Measurements from ENCODE around the gene TYW1. TPM values are rescaled to one million over a fixed set of nuclear protein-coding genes. Genes with fewer than 3 reads are reported as not detected.
"Not testable (repeated sequence)": the region's sequence is repeated elsewhere in the genome, so short reads cannot be mapped to it uniquely, and the experiment has no call there.

TYW1 gene
- total RNA-seq, 1 donor, result 17.4 TPM

- Histone ChIP-seq H3K4me1 (ENCODE audit: insufficient read depth, low read length) (no peaks in the 10 kb centered on the region), H3K4me3 (ENCODE audit: low read length) (no peak overlapping the region), H3K9me3 (ENCODE audit: low read depth, low read length) (no peaks in the 10 kb centered on the region), H3K27me3 (ENCODE audit: insufficient read depth, low read length) (no peaks in the 10 kb centered on the region)
Observed at GRCh38 chr7:67018940-67019339, 22.3 kb downstream of the TYW1 start.

GRCh38 chr7:67019562-67020390, 23.1 kb downstream of the TYW1 start:
- H3K4me3 ChIP-seq (ENCODE audit: low read length), result no peak overlapping the region
- no peaks in the 10 kb centered on the region for H3K9me3 ChIP-seq (ENCODE audit: low read depth, low read length)

GRCh38 chr7:67021260-67021659, 24.6 kb downstream of the TYW1 start:
- Histone ChIP-seq H3K27me3 (ENCODE audit: insufficient read depth, low read length) (no peaks in the 10 kb centered on the region), H3K4me3 (ENCODE audit: low read length) (no peak overlapping the region), H3K9me3 (ENCODE audit: low read depth, low read length) (no peaks in the 10 kb centered on the region), H3K4me1 (ENCODE audit: insufficient read depth, low read length) (no peaks in the 10 kb centered on the region)

More at GRCh38 chr7:67019562-67020390, 23.1 kb downstream of the TYW1 start:
- Histone ChIP-seq H3K4me1 (ENCODE audit: insufficient read depth, low read length) (no peaks in the 10 kb centered on the region), H3K27me3 (ENCODE audit: insufficient read depth, low read length) (no peaks in the 10 kb centered on the region)

- H3K9me3 ChIP-seq (ENCODE audit: low read depth, low read length), result no peaks in the 10 kb centered on the region
- no peaks in the 10 kb centered on the region for H3K27me3 ChIP-seq (ENCODE audit: insufficient read depth, low read length)
- no peaks in the 10 kb centered on the region for H3K4me1 ChIP-seq (ENCODE audit: insufficient read depth, low read length)
Observed at GRCh38 chr7:67022511-67022910, 25.9 kb downstream of the TYW1 start.

GRCh38 chr7:67025459-67025858, 28.8 kb downstream of the TYW1 start:
- not testable (repeated sequence) for H3K27me3 ChIP-seq (ENCODE audit: insufficient read depth, low read length); H3K4me3 ChIP-seq (ENCODE audit: low read length); H3K9me3 ChIP-seq (ENCODE audit: low read depth, low read length)

More at GRCh38 chr7:67022511-67022910, 25.9 kb downstream of the TYW1 start:
- H3K4me3 ChIP-seq (ENCODE audit: low read length), result no peak overlapping the region

GRCh38 chr7:67031685-67032084, 35.1 kb downstream of the TYW1 start:
- H3K27me3 ChIP-seq (ENCODE audit: insufficient read depth, low read length); H3K4me1 ChIP-seq (ENCODE audit: insufficient read depth, low read length); H3K4me3 ChIP-seq (ENCODE audit: low read length); H3K9me3 ChIP-seq (ENCODE audit: low read depth, low read length): not testable (repeated sequence)

More at GRCh38 chr7:67025459-67025858, 28.8 kb downstream of the TYW1 start:
- not testable (repeated sequence) for H3K4me1 ChIP-seq (ENCODE audit: insufficient read depth, low read length)

GRCh38 chr7:67033251-67033650, 36.6 kb downstream of the TYW1 start:
- Histone ChIP-seq H3K4me1 (ENCODE audit: insufficient read depth, low read length) (no peaks in the 10 kb centered on the region), H3K4me3 (ENCODE audit: low read length) (no peak overlapping the region), H3K9me3 (ENCODE audit: low read depth, low read length) (no peaks in the 10 kb centered on the region), H3K27me3 (ENCODE audit: insufficient read depth, low read length) (no peaks in the 10 kb centered on the region)

- not testable (repeated sequence) for H3K9me3 ChIP-seq (ENCODE audit: low read depth, low read length); H3K4me1 ChIP-seq (ENCODE audit: insufficient read depth, low read length); H3K27me3 ChIP-seq (ENCODE audit: insufficient read depth, low read length); H3K4me3 ChIP-seq (ENCODE audit: low read length)
Observed at GRCh38 chr7:67036432-67037395, 40.1 kb downstream of the TYW1 start.

GRCh38 chr7:67040832-67041231, 44.2 kb downstream of the TYW1 start:
- H3K27me3 ChIP-seq (ENCODE audit: insufficient read depth, low read length); H3K4me3 ChIP-seq (ENCODE audit: low read length); H3K9me3 ChIP-seq (ENCODE audit: low read depth, low read length); H3K4me1 ChIP-seq (ENCODE audit: insufficient read depth, low read length): not testable (repeated sequence)

- H3K4me1 ChIP-seq (ENCODE audit: insufficient read depth, low read length); H3K4me3 ChIP-seq (ENCODE audit: low read length); H3K27me3 ChIP-seq (ENCODE audit: insufficient read depth, low read length); H3K9me3 ChIP-seq (ENCODE audit: low read depth, low read length): not testable (repeated sequence)
Observed at GRCh38 chr7:67042781-67043558, 46.3 kb downstream of the TYW1 start.

GRCh38 chr7:67043559-67043930, 46.9 kb downstream of the TYW1 start:
- not testable (repeated sequence) for H3K27me3 ChIP-seq (ENCODE audit: insufficient read depth, low read length); H3K4me3 ChIP-seq (ENCODE audit: low read length); H3K4me1 ChIP-seq (ENCODE audit: insufficient read depth, low read length); H3K9me3 ChIP-seq (ENCODE audit: low read depth, low read length)

- no peak overlapping the region for H3K4me3 ChIP-seq (ENCODE audit: low read length)
Observed at GRCh38 chr7:67045496-67045995, 48.9 kb downstream of the TYW1 start.

GRCh38 chr7:67046819-67047218, 50.2 kb downstream of the TYW1 start:
- not testable (repeated sequence) for H3K4me3 ChIP-seq (ENCODE audit: low read length); H3K4me1 ChIP-seq (ENCODE audit: insufficient read depth, low read length); H3K27me3 ChIP-seq (ENCODE audit: insufficient read depth, low read length); H3K9me3 ChIP-seq (ENCODE audit: low read depth, low read length)

More at GRCh38 chr7:67045496-67045995, 48.9 kb downstream of the TYW1 start:
- Histone ChIP-seq H3K9me3 (ENCODE audit: low read depth, low read length) (no peaks in the 10 kb centered on the region), H3K27me3 (ENCODE audit: insufficient read depth, low read length) (no peaks in the 10 kb centered on the region), H3K4me1 (ENCODE audit: insufficient read depth, low read length) (no peaks in the 10 kb centered on the region)

- H3K4me1 ChIP-seq (ENCODE audit: insufficient read depth, low read length); H3K9me3 ChIP-seq (ENCODE audit: low read depth, low read length); H3K4me3 ChIP-seq (ENCODE audit: low read length); H3K27me3 ChIP-seq (ENCODE audit: insufficient read depth, low read length): not testable (repeated sequence)
Observed at GRCh38 chr7:67049908-67050307, 53.3 kb downstream of the TYW1 start.

- H3K9me3 ChIP-seq (ENCODE audit: low read depth, low read length); H3K4me1 ChIP-seq (ENCODE audit: insufficient read depth, low read length): not testable (repeated sequence)
Observed at GRCh38 chr7:67052161-67052560, 55.5 kb downstream of the TYW1 start.

More at GRCh38 chr7:67052161-67052560, 55.5 kb downstream of the TYW1 start:
- not testable (repeated sequence) for H3K4me3 ChIP-seq (ENCODE audit: low read length); H3K27me3 ChIP-seq (ENCODE audit: insufficient read depth, low read length)
